GM19455 (cell line): ENCODE measurements around the gene ZNF536.
"Not testable (repeated sequence)": the region's sequence is repeated elsewhere in the genome, so short reads cannot be mapped to it uniquely, and the experiment has no call there.

Experiments
- ATAC-seq: cut with Tn5 transposase; IDR thresholded peaks from one replicate; pipeline ENCODE4 v1.9.1; 2021; ENCODE audit not compliant: unreplicated experiment

The ZNF536 gene

GRCh38 chr19:30340771-30341561 is 31.2 kb upstream of the ZNF536 start:
- no peak for ATAC-seq

- no peak for ATAC-seq
Observed at GRCh38 chr19:30341611-30342201, 30.5 kb upstream of the ZNF536 start.

GRCh38 chr19:30342901-30343300 is 29.3 kb upstream of the ZNF536 start:
- ATAC-seq: no peak

- ATAC-seq: no peak
Observed at GRCh38 chr19:30344446-30345425, 27.4 kb upstream of the ZNF536 start.

GRCh38 chr19:30345686-30346085 is 26.5 kb upstream of the ZNF536 start:
- no peak for ATAC-seq

GRCh38 chr19:30346468-30346867 is 25.7 kb upstream of the ZNF536 start:
- not testable (repeated sequence) for ATAC-seq

- no peak for ATAC-seq
Observed at GRCh38 chr19:30349131-30349730, 23.0 kb upstream of the ZNF536 start.

- no peak for ATAC-seq
Observed at GRCh38 chr19:30350692-30351663, 21.2 kb upstream of the ZNF536 start.

- ATAC-seq: no peak
Observed at GRCh38 chr19:30351774-30352173, 20.4 kb upstream of the ZNF536 start.

GRCh38 chr19:30353394-30353945 is 18.7 kb upstream of the ZNF536 start:
- ATAC-seq: no peak

GRCh38 chr19:30355586-30355985 is 16.6 kb upstream of the ZNF536 start:
- no peak for ATAC-seq

GRCh38 chr19:30356951-30357579 is 15.1 kb upstream of the ZNF536 start:
- no peak for ATAC-seq

- no peak for ATAC-seq
Observed at GRCh38 chr19:30357580-30357954, 14.6 kb upstream of the ZNF536 start.

GRCh38 chr19:30358319-30358718 is 13.9 kb upstream of the ZNF536 start:
- no peak for ATAC-seq

GRCh38 chr19:30358821-30359580 is 13.2 kb upstream of the ZNF536 start:
- ATAC-seq: no peak

- ATAC-seq: no peak
Observed at GRCh38 chr19:30359936-30360335, 12.2 kb upstream of the ZNF536 start.

GRCh38 chr19:30360376-30361106 is 11.6 kb upstream of the ZNF536 start:
- no peak for ATAC-seq

- ATAC-seq: no peak
Observed at GRCh38 chr19:30361107-30361447, 11.1 kb upstream of the ZNF536 start.
